PFSK-1 (cell line): Measurements from ENCODE around the gene SLC18A2.

Source experiments
- FOXP2 ChIP-seq: optimal IDR thresholded peaks from 2 replicates; pipeline ENCODE3; 2011; ENCODE audit warnings: borderline replicate concordance, control low read depth, inconsistent platforms; ENCODE audit not compliant: insufficient read depth; ENCODE audit errors: extremely low read length, extremely low read depth
- POLR2AphosphoS5 ChIP-seq: IDR thresholded peaks from 2 replicates; pipeline ENCODE4 v1.6.1; 2012; ENCODE audit warnings: low read depth, mild to moderate bottlenecking, control low read depth, low read length, moderate library complexity
- SIN3A ChIP-seq: IDR thresholded peaks from 2 replicates; pipeline ENCODE4 v1.6.1; 2012; ENCODE audit warnings: mild to moderate bottlenecking, low read length, moderate library complexity, borderline replicate concordance; ENCODE audit not compliant: insufficient read depth
- TAF1 ChIP-seq: IDR thresholded peaks from 2 replicates; pipeline ENCODE4 v1.6.1; 2012; ENCODE audit warnings: low read length, control low read depth, borderline replicate concordance; ENCODE audit not compliant: insufficient read depth
- TF ChIP-seq, protein P1 (sequence below), 2 experiments: IDR thresholded peaks; 2 replicates each; pipeline versions ENCODE4 v1.6.1 to v1.8.0; 2011 to 2012; ENCODE audit warnings: low read depth in 2 of 2, low read length in 2 of 2, control low read depth in 1 of 2, inconsistent platforms in 1 of 2, mild to moderate bottlenecking in 1 of 2, moderate library complexity in 1 of 2; ENCODE audit not compliant: insufficient read depth in 1 of 2

The SLC18A2 gene

DNA sequence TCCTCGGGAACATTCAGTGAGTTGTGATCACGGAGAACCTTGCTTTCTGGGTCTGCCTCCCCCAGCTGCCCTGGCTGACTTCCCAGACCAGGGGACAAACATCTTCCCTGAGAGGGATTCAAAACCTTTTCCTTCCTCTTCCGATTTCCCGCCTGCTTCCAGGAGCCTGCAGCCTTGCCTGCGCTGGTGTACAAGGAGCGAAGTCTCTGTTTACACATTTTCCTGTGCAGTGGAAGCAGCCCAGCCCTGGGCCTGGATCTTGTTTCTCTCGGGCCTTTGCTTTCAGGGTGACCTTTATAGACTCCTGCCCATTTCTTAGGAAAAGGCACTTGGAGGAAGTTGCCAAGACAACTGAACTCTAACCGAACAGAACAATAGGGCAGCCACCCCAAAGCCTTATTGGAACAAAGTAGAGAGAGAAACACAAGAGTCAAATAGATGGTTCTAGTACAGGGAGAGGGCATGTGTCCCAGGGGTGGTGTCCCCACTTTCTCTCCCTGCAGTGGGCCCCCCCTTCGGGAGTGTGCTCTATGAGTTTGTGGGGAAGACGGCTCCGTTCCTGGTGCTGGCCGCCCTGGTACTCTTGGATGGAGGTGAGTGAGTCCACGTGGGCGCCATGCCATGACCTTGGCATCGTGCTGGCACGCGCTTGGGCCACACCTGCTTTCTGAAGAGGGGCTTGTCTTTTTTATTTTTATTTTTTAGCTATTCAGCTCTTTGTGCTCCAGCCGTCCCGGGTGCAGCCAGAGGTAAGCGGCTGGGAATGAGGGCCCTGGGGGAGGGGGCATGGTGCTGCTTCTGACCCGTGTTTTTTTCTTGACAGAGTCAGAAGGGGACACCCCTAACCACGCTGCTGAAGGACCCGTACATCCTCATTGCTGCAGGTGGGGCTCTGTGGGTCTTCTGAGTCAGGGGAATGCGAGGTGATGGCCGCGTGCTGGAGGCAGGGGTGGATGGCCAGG is 14.1 kb downstream of the SLC18A2 start:
- no peak for TF ChIP-seq FOXP2
- TF ChIP-seq SIN3A, result no peak
- TF ChIP-seq TAF1, result no peak
- TF ChIP-seq, protein P1, sequence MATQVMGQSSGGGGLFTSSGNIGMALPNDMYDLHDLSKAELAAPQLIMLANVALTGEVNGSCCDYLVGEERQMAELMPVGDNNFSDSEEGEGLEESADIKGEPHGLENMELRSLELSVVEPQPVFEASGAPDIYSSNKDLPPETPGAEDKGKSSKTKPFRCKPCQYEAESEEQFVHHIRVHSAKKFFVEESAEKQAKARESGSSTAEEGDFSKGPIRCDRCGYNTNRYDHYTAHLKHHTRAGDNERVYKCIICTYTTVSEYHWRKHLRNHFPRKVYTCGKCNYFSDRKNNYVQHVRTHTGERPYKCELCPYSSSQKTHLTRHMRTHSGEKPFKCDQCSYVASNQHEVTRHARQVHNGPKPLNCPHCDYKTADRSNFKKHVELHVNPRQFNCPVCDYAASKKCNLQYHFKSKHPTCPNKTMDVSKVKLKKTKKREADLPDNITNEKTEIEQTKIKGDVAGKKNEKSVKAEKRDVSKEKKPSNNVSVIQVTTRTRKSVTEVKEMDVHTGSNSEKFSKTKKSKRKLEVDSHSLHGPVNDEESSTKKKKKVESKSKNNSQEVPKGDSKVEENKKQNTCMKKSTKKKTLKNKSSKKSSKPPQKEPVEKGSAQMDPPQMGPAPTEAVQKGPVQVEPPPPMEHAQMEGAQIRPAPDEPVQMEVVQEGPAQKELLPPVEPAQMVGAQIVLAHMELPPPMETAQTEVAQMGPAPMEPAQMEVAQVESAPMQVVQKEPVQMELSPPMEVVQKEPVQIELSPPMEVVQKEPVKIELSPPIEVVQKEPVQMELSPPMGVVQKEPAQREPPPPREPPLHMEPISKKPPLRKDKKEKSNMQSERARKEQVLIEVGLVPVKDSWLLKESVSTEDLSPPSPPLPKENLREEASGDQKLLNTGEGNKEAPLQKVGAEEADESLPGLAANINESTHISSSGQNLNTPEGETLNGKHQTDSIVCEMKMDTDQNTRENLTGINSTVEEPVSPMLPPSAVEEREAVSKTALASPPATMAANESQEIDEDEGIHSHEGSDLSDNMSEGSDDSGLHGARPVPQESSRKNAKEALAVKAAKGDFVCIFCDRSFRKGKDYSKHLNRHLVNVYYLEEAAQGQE (IDR thresholded peaks at IDR 0.05; ENCODE audit: insufficient read depth in 1 of 2, low read depth in 2 of 2, low read length in 2 of 2), result no peak

DNA sequence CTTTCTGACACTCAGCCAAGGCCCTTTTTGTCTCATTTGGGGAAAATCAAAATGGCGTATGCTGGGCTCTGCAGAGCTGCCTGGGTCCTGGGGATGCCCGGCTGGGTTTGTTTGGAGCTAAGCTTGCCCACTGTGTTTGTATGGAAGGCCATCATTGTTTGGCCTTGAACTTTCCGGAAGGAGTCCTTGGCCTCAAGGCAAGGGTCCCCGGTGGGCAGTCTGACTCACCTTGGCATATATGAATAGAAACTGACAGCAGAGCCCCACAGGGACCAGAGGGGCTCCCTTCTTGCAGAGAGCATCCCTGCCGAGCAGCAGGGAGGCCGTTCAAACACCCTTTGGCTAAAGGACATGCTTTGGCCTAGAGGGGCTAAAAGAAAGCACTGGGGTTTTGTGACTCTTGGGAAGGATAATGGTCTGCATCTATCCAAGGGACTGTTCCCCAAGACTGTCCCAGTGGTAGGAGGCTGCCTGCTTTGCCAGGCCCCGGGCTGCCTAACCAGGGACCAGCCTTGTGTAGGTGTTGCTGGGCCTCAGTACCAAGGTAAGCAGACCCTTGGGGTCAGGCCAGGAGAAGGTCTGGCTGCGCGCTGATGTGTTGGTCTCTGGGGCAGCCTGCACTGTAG is 15.0 kb downstream of the SLC18A2 start:
- TF ChIP-seq, protein P1 (IDR thresholded peaks at IDR 0.05; ENCODE audit: insufficient read depth in 1 of 2, low read depth in 2 of 2, low read length in 2 of 2), result no peak
- TF ChIP-seq TAF1 (no peak), POLR2AphosphoS5 (no peak), SIN3A (no peak), FOXP2 (no peak)

DNA sequence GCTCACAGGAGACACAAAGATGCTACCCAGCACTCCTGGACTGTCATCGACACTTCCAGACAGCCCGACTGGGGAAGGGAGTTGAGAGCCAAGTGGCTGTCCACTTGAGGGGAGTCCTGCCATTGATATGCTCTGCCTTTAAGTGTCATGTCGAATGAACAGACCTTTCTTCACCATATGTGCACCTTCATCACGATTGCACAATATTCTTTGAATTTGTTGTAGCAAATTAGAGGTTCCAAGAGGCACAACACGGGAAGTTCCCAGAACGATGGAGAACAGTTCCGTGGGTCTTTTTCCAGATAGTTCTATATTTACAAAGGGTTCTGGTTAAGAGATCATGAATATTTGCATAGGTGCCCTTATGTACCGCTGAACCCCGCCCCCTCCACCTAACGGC is 16.0 kb downstream of the SLC18A2 start:
- TF ChIP-seq, protein P1 (IDR thresholded peaks at IDR 0.05; ENCODE audit: insufficient read depth in 1 of 2, low read depth in 2 of 2, low read length in 2 of 2), result no peak
- TF ChIP-seq SIN3A (no peak), TAF1 (no peak), FOXP2 (no peak), POLR2AphosphoS5 (no peak)

DNA sequence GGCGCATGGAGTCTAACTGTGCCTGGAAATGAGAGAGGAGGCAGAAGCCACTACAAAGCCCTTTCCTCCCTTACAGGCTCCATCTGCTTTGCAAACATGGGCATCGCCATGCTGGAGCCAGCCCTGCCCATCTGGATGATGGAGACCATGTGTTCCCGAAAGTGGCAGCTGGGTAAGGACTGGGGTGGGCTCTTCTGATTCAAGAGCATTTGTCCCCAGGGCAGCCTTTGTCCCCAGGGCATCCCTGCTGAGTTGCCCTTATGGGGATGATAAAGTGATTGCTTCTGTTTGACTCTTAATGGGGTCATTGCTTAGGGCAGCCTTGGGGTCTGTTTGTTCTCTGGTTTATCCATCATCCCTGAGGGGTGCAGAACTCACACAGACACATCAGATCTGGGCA is 16.8 kb downstream of the SLC18A2 start:
- TF ChIP-seq FOXP2 (no peak), POLR2AphosphoS5 (no peak), SIN3A (no peak), TAF1 (no peak)
- TF ChIP-seq, protein P1 (IDR thresholded peaks at IDR 0.05; ENCODE audit: insufficient read depth in 1 of 2, low read depth in 2 of 2, low read length in 2 of 2), result no peak
